Naive thymus-derived CD4-positive, alpha-beta T cell (primary cell): ENCODE results near the gene TNIK. TPM values are rescaled to one million over a fixed set of nuclear protein-coding genes. Genes with fewer than 3 reads are reported as not detected.

ENCODE experiments used
- ATAC-seq: fragments of 150-1000 bp; cut with Tn5 transposase; 2 replicates; pipeline ENCODE4 v1.10.0; 2021; ENCODE audit warnings: mild to moderate bottlenecking, moderate library complexity
- CTCF ChIA-PET: fragments of 350-600 bp; sonication (Branson Sonifier 250); formaldehyde crosslinking; loops from one replicate; lab custom pipeline; 2021; ENCODE audit warnings: antibody characterized with exemption; lab: Charles Lee
- POLR2A ChIA-PET: fragments of 350-600 bp; sonication (Branson Sonifier 250); formaldehyde crosslinking; loops from one replicate; lab custom pipeline; 2021; ENCODE audit warnings: antibody characterized with exemption, inconsistent platforms; lab: Charles Lee
- DNase-seq, 9 donors: peaks; one replicate each; pipeline versions ENCODE4 v3.0.0 to v3.0.0-alpha.2; 2020 to 2022; ENCODE audit warnings: mixed read lengths in 1 of 9
- H3K27ac ChIP-seq: one replicate; pipeline ENCODE4 v1.7.0; 2013; ENCODE audit warnings: mild to moderate bottlenecking, low read depth, low read length, moderate library complexity
- H3K27me3 ChIP-seq, 2 donors: one replicate each; pipeline ENCODE4 v1.7.0; 2013; ENCODE audit warnings: low read length in 2 of 2, mild to moderate bottlenecking in 2 of 2, moderate library complexity in 2 of 2; ENCODE audit not compliant: control insufficient read depth in 2 of 2, insufficient read depth in 2 of 2
- H3K36me3 ChIP-seq, 3 experiments: 1 replicate in 2 of 3; 2 replicates in 1 of 3; pipeline ENCODE4 v1.7.0; 2013; ENCODE audit warnings: low read length in 3 of 3, mild to moderate bottlenecking in 3 of 3, moderate library complexity in 1 of 3; ENCODE audit not compliant: insufficient read depth in 3 of 3, control insufficient read depth in 2 of 3
- H3K4me1 ChIP-seq, 2 donors: one replicate each; pipeline ENCODE4 v1.7.0; 2013; ENCODE audit warnings: low read length in 2 of 2, mild to moderate bottlenecking in 2 of 2, moderate library complexity in 1 of 2; ENCODE audit not compliant: control insufficient read depth in 2 of 2, insufficient read depth in 2 of 2
- H3K4me3 ChIP-seq: 2 replicates; pipeline ENCODE4 v1.7.0; 2013; ENCODE audit warnings: mild to moderate bottlenecking, low read length
- H3K9me3 ChIP-seq, 3 experiments: 1 replicate in 2 of 3; 2 replicates in 1 of 3; pipeline ENCODE4 v1.7.0; 2013; ENCODE audit warnings: low read length in 3 of 3; ENCODE audit not compliant: control insufficient read depth in 2 of 3
- H3K27ac Mint-ChIP-seq, 9 donors: one replicate each; pipeline ENCODE4 v1.8.0; 2020 to 2022; ENCODE audit warnings: mixed read lengths in 9 of 9, mild to moderate bottlenecking in 8 of 9, moderate library complexity in 5 of 9, inconsistent platforms in 2 of 9
- H3K27me3 Mint-ChIP-seq, 5 donors: one replicate each; pipeline ENCODE4 v1.8.0; 2021 to 2022; ENCODE audit warnings: mixed read lengths in 5 of 5, mild to moderate bottlenecking in 1 of 5
- H3K36me3 Mint-ChIP-seq, 5 donors: one replicate each; pipeline ENCODE4 v1.8.0; 2020 to 2022; ENCODE audit warnings: mixed read lengths in 5 of 5, mild to moderate bottlenecking in 3 of 5, inconsistent platforms in 1 of 5
- H3K4me1 Mint-ChIP-seq, 7 donors: one replicate each; pipeline ENCODE4 v1.8.0; 2020 to 2022; ENCODE audit warnings: mixed read lengths in 7 of 7, mild to moderate bottlenecking in 3 of 7, inconsistent platforms in 1 of 7
- H3K4me3 Mint-ChIP-seq, 10 donors: one replicate each; pipeline ENCODE4 v1.8.0; 2020 to 2022; ENCODE audit warnings: mild to moderate bottlenecking in 10 of 10, mixed read lengths in 10 of 10, moderate library complexity in 6 of 10, inconsistent platforms in 2 of 10
- H3K9me3 Mint-ChIP-seq, 11 donors: one replicate each; pipeline ENCODE4 v1.8.0; 2020 to 2022; ENCODE audit warnings: mixed read lengths in 11 of 11, mild to moderate bottlenecking in 4 of 11, inconsistent platforms in 1 of 11, moderate library complexity in 1 of 11
- intact Hi-C, 2 donors: fragments of 100-400 bp; cut with micrococcal nuclease; formaldehyde crosslinking; loops; one replicate each; pipeline ENCODE4 v1.15.1; 2023
- polyA plus RNA-seq, 2 donors: library from polyadenylated mRNA; unstranded; fragments of 300-500 nt; fragmentation: Illumina TruSeq; gene quantifications; one replicate each; pipeline ENCODE4 v1.2.3, GENCODE V29; 2021
- total RNA-seq, 6 experiments: library from RNA in 5 of 6; stranded (reverse) in 5 of 6; gene quantifications; 1 replicate in 5 of 6; 2 replicates in 1 of 6; pipeline ENCODE4 v1.2.3 and lab custom pipeline; 2021 to 2026

Gene TNIK
- total and polyA plus RNA-seq, 7 experiments from 2014 or later: 20.2 to 74.9 (median 66.3) TPM

DNA sequence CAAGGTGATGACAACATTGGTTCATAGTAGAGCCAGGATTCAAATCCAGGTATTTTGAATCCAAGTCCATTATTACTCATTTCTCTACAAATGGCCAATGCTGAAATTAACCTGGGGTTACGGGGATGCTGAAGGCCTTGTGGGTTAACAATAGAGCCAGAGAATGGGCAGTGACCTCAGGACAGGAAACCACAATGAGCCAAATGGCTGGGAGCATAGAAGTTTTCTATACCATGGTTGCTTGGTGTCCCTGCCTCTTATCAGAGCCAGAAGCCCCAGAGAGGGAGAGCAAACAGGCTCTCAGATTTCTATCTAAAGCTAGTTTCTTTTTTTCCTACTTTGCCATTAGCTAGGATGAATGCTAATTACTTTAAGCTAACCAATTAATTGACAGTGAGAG is 82.3 kb downstream of the TNIK start:
- no peak for DNase-seq
- H3K4me1 ChIP-seq: peaks cover 0 to 8% of the 10 kb centered on the region in 2 donors
- intact Hi-C loops: loop anchor here in 1 of 2 donors (2.0 kb wide), 1 partner anchor 13 kb away; no protein-coding TSS in a partner anchor
- H3K4me3 Mint-ChIP-seq: peak overlapping the region in 1 of 10 donors; percentile 35
- no peak overlapping the region for H3K27ac ChIP-seq
- H3K9me3 Mint-ChIP-seq: no peaks in the 10 kb centered on the region
- H3K27me3 ChIP-seq: no peaks in the 10 kb centered on the region
- no peak overlapping the region for H3K27ac Mint-ChIP-seq
- no peaks in the 10 kb centered on the region for H3K36me3 ChIP-seq
- ATAC-seq: no peak
- H3K27me3 Mint-ChIP-seq: no peaks in the 10 kb centered on the region
- ChIA-PET POLR2A (no interaction called here), CTCF (no interaction called here)
- H3K4me1 Mint-ChIP-seq: peaks cover 34 to 44% (median 37%) of the 10 kb centered on the region in 7 donors
- H3K36me3 Mint-ChIP-seq: peaks cover 0 to 4% (median 0%) of the 10 kb centered on the region in 5 donors
- no peaks in the 10 kb centered on the region for H3K9me3 ChIP-seq
- H3K4me3 ChIP-seq: no peak overlapping the region

- Histone ChIP-seq H3K4me1 (peaks cover 0 to 6% of the 10 kb centered on the region in 2 donors), H3K27ac (no peak overlapping the region), H3K27me3 (no peaks in the 10 kb centered on the region), H3K36me3 (no peaks in the 10 kb centered on the region), H3K4me3 (no peak overlapping the region), H3K9me3 (no peaks in the 10 kb centered on the region)
- H3K9me3 Mint-ChIP-seq: peaks cover 0 to 1% (median 0%) of the 10 kb centered on the region in 11 donors
- H3K4me3 Mint-ChIP-seq: peak overlapping the region in 3 of 10 donors; percentile 5 to 35 (median 26)
- peaks cover 23 to 42% (median 30%) of the 10 kb centered on the region in 7 donors for H3K4me1 Mint-ChIP-seq
- ChIA-PET CTCF (no interaction called here), POLR2A (no interaction called here)
- H3K27me3 Mint-ChIP-seq: no peaks in the 10 kb centered on the region
- peaks cover 0 to 4% (median 0%) of the 10 kb centered on the region in 5 donors for H3K36me3 Mint-ChIP-seq
- DNase-seq (no peak), ATAC-seq (no peak)
- peak overlapping the region in 1 of 9 donors; percentile 56 for H3K27ac Mint-ChIP-seq
- intact Hi-C loops: loop anchor here in 1 of 2 donors (2.0 kb wide), 1 partner anchor 14 kb away; no protein-coding TSS in a partner anchor
Measured at GRCh38 chr3:171376596-171376947, 83.6 kb downstream of the TNIK start.

DNA sequence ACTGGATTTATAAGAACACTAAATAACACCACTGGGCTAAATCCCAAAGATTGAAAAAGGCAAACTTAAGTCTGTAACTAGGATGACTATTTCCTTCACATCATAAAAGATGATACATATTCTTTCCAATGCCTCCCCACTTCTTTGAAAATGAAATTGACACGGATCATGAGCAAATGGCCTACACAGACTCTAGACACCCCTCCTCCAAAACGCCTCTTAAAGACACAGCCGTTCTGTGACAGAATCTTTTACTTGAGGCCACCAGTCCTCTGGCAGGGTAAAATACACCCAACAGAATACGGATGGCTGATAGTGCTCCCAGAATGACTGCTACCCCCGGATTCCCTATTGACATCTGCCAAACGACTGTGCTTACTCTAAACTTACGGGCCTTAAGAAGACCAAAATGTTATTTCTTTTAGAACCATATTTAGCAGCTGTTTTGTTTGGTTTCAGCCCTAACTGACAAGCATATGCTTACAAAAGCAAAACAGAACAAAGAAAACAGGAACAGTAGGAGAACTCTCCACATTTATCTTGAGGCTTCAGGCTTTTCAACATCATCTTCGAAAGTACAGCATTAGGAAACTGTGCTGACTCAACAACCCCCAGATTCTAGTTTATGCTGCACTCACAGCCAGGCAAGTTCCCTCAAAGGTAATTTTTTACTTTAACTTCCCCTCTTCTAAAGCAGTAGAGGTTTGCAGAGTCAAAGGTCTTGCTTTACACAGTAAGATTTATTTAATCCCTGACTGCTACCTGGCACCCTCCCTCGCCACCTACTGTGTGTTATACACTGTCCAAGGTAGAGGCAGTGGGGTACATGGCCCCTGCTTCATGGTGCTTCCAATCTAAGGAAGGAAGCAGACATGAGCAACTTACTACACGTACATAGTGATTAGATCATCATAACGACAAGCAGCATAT is 84.3 kb downstream of the TNIK start:
- intact Hi-C loops: loop anchor here in 1 of 2 donors (2.0 kb wide), 1 partner anchor 15 kb away; no protein-coding TSS in a partner anchor
- Histone ChIP-seq H3K36me3 (no peaks in the 10 kb centered on the region), H3K27me3 (no peaks in the 10 kb centered on the region), H3K27ac (no peak overlapping the region), H3K4me3 (no peak overlapping the region), H3K9me3 (no peaks in the 10 kb centered on the region), H3K4me1 (peaks cover 0 to 4% of the 10 kb centered on the region in 2 donors)
- Mint-ChIP-seq H3K36me3 (peaks cover 0 to 8% (median 0%) of the 10 kb centered on the region in 5 donors), H3K27ac (peak overlapping the region in 5 of 9 donors; percentile 3 to 56 (median 48)), H3K4me3 (peak overlapping the region in 3 of 10 donors; percentile 21 to 26 (median 26)), H3K4me1 (peaks cover 18 to 45% (median 29%) of the 10 kb centered on the region in 7 donors), H3K27me3 (no peaks in the 10 kb centered on the region), H3K9me3 (peaks cover 0 to 1% (median 0%) of the 10 kb centered on the region in 11 donors)
- ATAC-seq (peak; percentile 85), DNase-seq (no peak)
- POLR2A ChIA-PET: no interaction called here
- CTCF ChIA-PET: no interaction called here

DNA sequence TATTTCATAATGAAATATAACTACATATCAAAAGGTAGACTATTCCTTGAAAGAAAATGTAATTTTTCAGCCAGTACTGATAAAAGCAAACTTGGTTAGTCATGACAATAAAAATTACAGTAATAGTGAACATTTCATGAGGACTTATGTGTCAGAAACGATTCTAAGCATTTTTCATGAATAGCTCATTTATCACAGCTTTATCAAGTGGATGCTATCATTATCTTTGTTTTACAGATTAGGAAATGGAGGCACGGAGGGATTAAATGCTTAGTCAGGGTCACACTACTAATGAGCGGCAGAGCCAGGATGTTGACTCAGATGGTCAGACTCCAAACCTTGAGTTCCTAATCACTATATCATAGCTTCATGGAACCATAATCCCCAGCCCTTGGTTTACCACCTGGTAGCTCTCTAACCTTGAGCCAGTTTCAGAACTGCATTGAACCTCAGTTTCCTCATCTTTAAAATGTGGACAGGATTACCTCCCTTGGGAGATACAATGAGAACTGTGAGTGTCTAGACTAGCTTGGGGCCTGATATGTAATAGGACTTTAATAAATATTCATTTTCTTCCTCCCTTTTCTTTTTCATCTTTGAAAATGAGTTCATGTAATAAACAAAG is 85.4 kb downstream of the TNIK start:
- CTCF ChIA-PET: interaction anchor here (0.9 kb wide), 1 partner anchor 11 kb away, joined by 3 read pairs; no protein-coding TSS in a partner anchor
- no peak for ATAC-seq
- Mint-ChIP-seq H3K4me3 (peak overlapping the region in 1 of 10 donors; percentile 10), H3K36me3 (peaks cover 0 to 19% (median 0%) of the 10 kb centered on the region in 5 donors), H3K27me3 (no peaks in the 10 kb centered on the region), H3K9me3 (peaks cover 0 to 1% (median 0%) of the 10 kb centered on the region in 11 donors), H3K27ac (peak overlapping the region in 1 of 9 donors; percentile 33), H3K4me1 (peaks cover 11 to 48% (median 29%) of the 10 kb centered on the region in 7 donors)
- Histone ChIP-seq H3K36me3 (no peaks in the 10 kb centered on the region), H3K27me3 (no peaks in the 10 kb centered on the region), H3K9me3 (no peaks in the 10 kb centered on the region), H3K27ac (no peak overlapping the region), H3K4me3 (no peak overlapping the region), H3K4me1 (peaks cover 0 to 4% of the 10 kb centered on the region in 2 donors)
- intact Hi-C loops: no loop called here
- no peak for DNase-seq
- POLR2A ChIA-PET: interaction anchor here (0.9 kb wide), 1 partner anchor 25 kb away, joined by 4 read pairs; no protein-coding TSS in a partner anchor

DNA sequence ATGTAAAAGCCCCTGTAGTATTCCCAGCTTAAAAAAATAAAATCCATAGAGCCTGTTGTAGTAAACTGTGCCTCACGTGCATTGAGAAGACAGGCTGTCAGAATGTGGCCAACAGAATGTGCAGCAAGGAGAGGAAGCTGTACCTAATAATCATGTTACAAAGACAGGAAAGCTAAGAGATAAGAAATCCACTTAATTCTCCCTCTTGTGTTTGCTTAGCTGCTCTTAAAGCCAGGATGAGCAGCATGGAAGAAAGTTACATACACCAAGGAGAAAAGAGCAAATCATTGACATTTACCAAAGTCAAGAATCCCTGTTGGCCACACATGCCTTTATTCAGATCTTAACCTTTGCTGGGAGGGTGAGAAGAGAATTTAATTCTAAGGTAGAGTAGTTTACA is 85.9 kb downstream of the TNIK start:
- Mint-ChIP-seq H3K4me1 (peaks cover 7 to 48% (median 30%) of the 10 kb centered on the region in 7 donors), H3K27ac (no peak overlapping the region), H3K27me3 (no peaks in the 10 kb centered on the region), H3K9me3 (peaks cover 0 to 1% (median 0%) of the 10 kb centered on the region in 11 donors), H3K36me3 (peaks cover under 1 to 25% (median 2%) of the 10 kb centered on the region in 5 donors), H3K4me3 (no peak overlapping the region)
- POLR2A ChIA-PET: interaction anchor here (0.9 kb wide), 1 partner anchor 25 kb away, joined by 4 read pairs; no protein-coding TSS in a partner anchor
- H3K4me1 ChIP-seq: peaks cover 0 to 4% of the 10 kb centered on the region in 2 donors
- H3K4me3 ChIP-seq: no peak overlapping the region
- no peak for DNase-seq
- ATAC-seq: no peak
- no peak overlapping the region for H3K27ac ChIP-seq
- no peaks in the 10 kb centered on the region for H3K36me3 ChIP-seq
- CTCF ChIA-PET: interaction anchor here (0.9 kb wide), 1 partner anchor 10 kb away, joined by 3 read pairs; no protein-coding TSS in a partner anchor
- H3K27me3 ChIP-seq: no peaks in the 10 kb centered on the region
- intact Hi-C loops: no loop called here
- no peaks in the 10 kb centered on the region for H3K9me3 ChIP-seq

- Histone ChIP-seq H3K36me3 (no peaks in the 10 kb centered on the region), H3K4me1 (peaks cover 0 to 4% of the 10 kb centered on the region in 2 donors), H3K27ac (no peak overlapping the region), H3K27me3 (no peaks in the 10 kb centered on the region), H3K4me3 (no peak overlapping the region), H3K9me3 (no peaks in the 10 kb centered on the region)
- no peak overlapping the region for H3K4me3 Mint-ChIP-seq
- ChIA-PET POLR2A (interaction anchor here (0.9 kb wide), 1 partner anchor 24 kb away, joined by 4 read pairs; no protein-coding TSS in a partner anchor), CTCF (interaction anchor here (0.6 kb wide), 1 partner anchor 187 kb away, joined by 4 read pairs; no protein-coding TSS in a partner anchor)
- H3K36me3 Mint-ChIP-seq: peaks cover 3 to 28% (median 7%) of the 10 kb centered on the region in 5 donors
- H3K27ac Mint-ChIP-seq: no peak overlapping the region
- peaks cover 3 to 46% (median 33%) of the 10 kb centered on the region in 7 donors for H3K4me1 Mint-ChIP-seq
- ATAC-seq (no peak), DNase-seq (no peak)
- no peaks in the 10 kb centered on the region for H3K27me3 Mint-ChIP-seq
- intact Hi-C loops: no loop called here
- H3K9me3 Mint-ChIP-seq: peaks cover 0 to 1% (median 0%) of the 10 kb centered on the region in 11 donors
Measured at GRCh38 chr3:171373711-171374110, 86.5 kb downstream of the TNIK start.
